ENCODE measurements around the gene CACNA1D. TPM values are rescaled to one million over a fixed set of nuclear protein-coding genes. Genes with fewer than 3 reads are reported as not detected.

Gene CACNA1D
- total RNA-seq, 3 donors from 2014 or later: 0.96 to 50.3 (median 32.1) TPM

GRCh38 chr3:53747559-53747958 lies 253.1 kb downstream of the CACNA1D start:
- Histone ChIP-seq H3K9me3 (no peaks in the 10 kb centered on the region), H3K4me3 (no peak overlapping the region), H3K4me1 (no peaks in the 10 kb centered on the region), H3K36me3 (no peaks in the 10 kb centered on the region), H3K27ac (no peak overlapping the region), H3K27me3 (no peaks in the 10 kb centered on the region)
- TF ChIP-seq POLR2AphosphoS5 (IDR thresholded peaks at IDR 0.05) (no peak), POLR2A (IDR thresholded peaks at IDR 0.05) (no peak)
- TF ChIP-seq, protein P1, sequence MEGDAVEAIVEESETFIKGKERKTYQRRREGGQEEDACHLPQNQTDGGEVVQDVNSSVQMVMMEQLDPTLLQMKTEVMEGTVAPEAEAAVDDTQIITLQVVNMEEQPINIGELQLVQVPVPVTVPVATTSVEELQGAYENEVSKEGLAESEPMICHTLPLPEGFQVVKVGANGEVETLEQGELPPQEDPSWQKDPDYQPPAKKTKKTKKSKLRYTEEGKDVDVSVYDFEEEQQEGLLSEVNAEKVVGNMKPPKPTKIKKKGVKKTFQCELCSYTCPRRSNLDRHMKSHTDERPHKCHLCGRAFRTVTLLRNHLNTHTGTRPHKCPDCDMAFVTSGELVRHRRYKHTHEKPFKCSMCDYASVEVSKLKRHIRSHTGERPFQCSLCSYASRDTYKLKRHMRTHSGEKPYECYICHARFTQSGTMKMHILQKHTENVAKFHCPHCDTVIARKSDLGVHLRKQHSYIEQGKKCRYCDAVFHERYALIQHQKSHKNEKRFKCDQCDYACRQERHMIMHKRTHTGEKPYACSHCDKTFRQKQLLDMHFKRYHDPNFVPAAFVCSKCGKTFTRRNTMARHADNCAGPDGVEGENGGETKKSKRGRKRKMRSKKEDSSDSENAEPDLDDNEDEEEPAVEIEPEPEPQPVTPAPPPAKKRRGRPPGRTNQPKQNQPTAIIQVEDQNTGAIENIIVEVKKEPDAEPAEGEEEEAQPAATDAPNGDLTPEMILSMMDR (IDR thresholded peaks at IDR 0.05): no peak
- DNase-seq (ENCODE audit: low spot score in 2 of 2): no peak
- intact Hi-C loops (cut with DNase I; ENCODE audit: low total_unique reads): no loop called here

- no peak for TF ChIP-seq POLR2A (IDR thresholded peaks at IDR 0.05)
- TF ChIP-seq, protein P1 (IDR thresholded peaks at IDR 0.05): no peak
- no peak for TF ChIP-seq POLR2AphosphoS5 (IDR thresholded peaks at IDR 0.05)
- H3K27me3 ChIP-seq: no peaks in the 10 kb centered on the region
- no peak overlapping the region for H3K27ac ChIP-seq
- intact Hi-C loops (cut with DNase I; ENCODE audit: low total_unique reads): no loop called here
- no peak for DNase-seq (ENCODE audit: low spot score in 2 of 2)
- H3K4me3 ChIP-seq: no peak overlapping the region
- H3K36me3 ChIP-seq: no peaks in the 10 kb centered on the region
- H3K9me3 ChIP-seq: no peaks in the 10 kb centered on the region
- no peaks in the 10 kb centered on the region for H3K4me1 ChIP-seq
These were observed 254.3 kb downstream of the CACNA1D start for GRCh38 chr3:53748512-53749271.

DNA sequence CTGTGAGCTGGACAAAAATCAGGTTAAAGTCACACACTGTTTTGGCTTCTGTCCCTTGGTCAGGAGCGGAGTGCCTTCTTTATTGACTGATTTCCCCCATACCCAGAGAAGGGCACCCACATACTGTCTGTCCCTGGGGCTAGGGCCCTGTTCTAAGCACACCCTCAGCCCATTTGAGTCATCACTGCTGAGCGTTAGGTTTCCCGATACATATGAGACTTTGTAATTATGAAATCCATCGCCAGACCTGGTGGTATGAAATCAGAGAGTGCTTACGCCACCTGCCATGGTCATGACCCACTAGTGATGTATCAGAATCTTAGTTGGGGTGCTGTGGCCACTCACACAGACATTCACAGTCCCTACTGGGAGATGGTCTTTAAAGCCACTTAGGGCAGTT lies 255.0 kb downstream of the CACNA1D start:
- Histone ChIP-seq H3K4me3 (no peak overlapping the region), H3K27me3 (no peaks in the 10 kb centered on the region), H3K9me3 (no peaks in the 10 kb centered on the region), H3K4me1 (no peaks in the 10 kb centered on the region), H3K36me3 (no peaks in the 10 kb centered on the region), H3K27ac (no peak overlapping the region)
- TF ChIP-seq, protein P1 (IDR thresholded peaks at IDR 0.05): no peak
- TF ChIP-seq POLR2AphosphoS5 (IDR thresholded peaks at IDR 0.05) (no peak), POLR2A (IDR thresholded peaks at IDR 0.05) (no peak)
- DNase-seq (ENCODE audit: low spot score in 2 of 2): no peak
- intact Hi-C loops (cut with DNase I; ENCODE audit: low total_unique reads): no loop called here

GRCh38 chr3:53750253-53751210 lies 256.1 kb downstream of the CACNA1D start:
- intact Hi-C loops (cut with DNase I; ENCODE audit: low total_unique reads): no loop called here
- Histone ChIP-seq H3K27me3 (no peaks in the 10 kb centered on the region), H3K4me1 (no peaks in the 10 kb centered on the region), H3K36me3 (no peaks in the 10 kb centered on the region), H3K27ac (no peak overlapping the region), H3K9me3 (no peaks in the 10 kb centered on the region), H3K4me3 (no peak overlapping the region)
- no peak for TF ChIP-seq POLR2A (IDR thresholded peaks at IDR 0.05)
- TF ChIP-seq, protein P1 (IDR thresholded peaks at IDR 0.05): no peak
- TF ChIP-seq POLR2AphosphoS5 (IDR thresholded peaks at IDR 0.05): no peak
- no peak for DNase-seq (ENCODE audit: low spot score in 2 of 2)
